Endothelial cell of umbilical vein (primary cell): ENCODE data around the gene PFDN6.

Source experiments
- EZH2 ChIP-seq: IDR thresholded peaks from 2 replicates; pipeline ENCODE4 v1.6.1; 2012; ENCODE audit warnings: borderline replicate concordance, low read depth, mild to moderate bottlenecking, moderate library complexity, low read length, inconsistent platforms; ENCODE audit not compliant: severe bottlenecking
- FOS ChIP-seq: IDR thresholded peaks from 2 replicates; pipeline ENCODE4 v1.6.1; 2011; ENCODE audit warnings: mild to moderate bottlenecking, low read length, moderate library complexity, borderline replicate concordance; ENCODE audit not compliant: insufficient read depth
- JUN ChIP-seq: IDR thresholded peaks from 2 replicates; pipeline ENCODE4 v1.6.1; 2011; ENCODE audit warnings: borderline replicate concordance, low read depth; ENCODE audit not compliant: insufficient read length, insufficient read depth
- MYC ChIP-seq: IDR thresholded peaks from one replicate; pipeline ENCODE4 v1.6.1; 2011; ENCODE audit warnings: mild to moderate bottlenecking, low read depth, low read length
- POLR2A ChIP-seq: IDR thresholded peaks from 2 replicates; pipeline ENCODE4 v1.6.1; 2012; ENCODE audit warnings: low read depth, mild to moderate bottlenecking, control low read depth, low read length
- POLR2AphosphoS5 ChIP-seq: IDR thresholded peaks from 2 replicates; pipeline ENCODE4 v1.6.1; 2012; ENCODE audit warnings: low read depth, mild to moderate bottlenecking, control low read depth, low read length, moderate library complexity; ENCODE audit not compliant: insufficient read depth
- TF ChIP-seq, protein P1 (sequence below), 2 donors: IDR thresholded peaks; 1 replicate in 1 of 2; 2 replicates in 1 of 2; pipeline ENCODE4 v1.5.1; 2011; ENCODE audit warnings: low read length in 2 of 2, mild to moderate bottlenecking in 2 of 2, moderate library complexity in 2 of 2, control low read depth in 1 of 2, inconsistent platforms in 1 of 2, low read depth in 1 of 2; ENCODE audit not compliant: insufficient read depth in 1 of 2; ENCODE audit errors: extremely low read depth in 1 of 2

GRCh38 chr6:33277663-33278391 is 11.6 kb upstream of the PFDN6 start:
- TF ChIP-seq, protein P1, sequence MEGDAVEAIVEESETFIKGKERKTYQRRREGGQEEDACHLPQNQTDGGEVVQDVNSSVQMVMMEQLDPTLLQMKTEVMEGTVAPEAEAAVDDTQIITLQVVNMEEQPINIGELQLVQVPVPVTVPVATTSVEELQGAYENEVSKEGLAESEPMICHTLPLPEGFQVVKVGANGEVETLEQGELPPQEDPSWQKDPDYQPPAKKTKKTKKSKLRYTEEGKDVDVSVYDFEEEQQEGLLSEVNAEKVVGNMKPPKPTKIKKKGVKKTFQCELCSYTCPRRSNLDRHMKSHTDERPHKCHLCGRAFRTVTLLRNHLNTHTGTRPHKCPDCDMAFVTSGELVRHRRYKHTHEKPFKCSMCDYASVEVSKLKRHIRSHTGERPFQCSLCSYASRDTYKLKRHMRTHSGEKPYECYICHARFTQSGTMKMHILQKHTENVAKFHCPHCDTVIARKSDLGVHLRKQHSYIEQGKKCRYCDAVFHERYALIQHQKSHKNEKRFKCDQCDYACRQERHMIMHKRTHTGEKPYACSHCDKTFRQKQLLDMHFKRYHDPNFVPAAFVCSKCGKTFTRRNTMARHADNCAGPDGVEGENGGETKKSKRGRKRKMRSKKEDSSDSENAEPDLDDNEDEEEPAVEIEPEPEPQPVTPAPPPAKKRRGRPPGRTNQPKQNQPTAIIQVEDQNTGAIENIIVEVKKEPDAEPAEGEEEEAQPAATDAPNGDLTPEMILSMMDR (IDR thresholded peaks at IDR 0.05; ENCODE audit: extremely low read depth in 1 of 2, insufficient read depth in 1 of 2, low read depth in 1 of 2, low read length in 2 of 2) = no peak
- TF ChIP-seq POLR2AphosphoS5 (no peak), EZH2 (no peak), POLR2A (no peak), JUN (no peak), FOS (no peak), MYC (no peak)
